Liver (tissue), 9 donors: ENCODE results near the gene BRF1. TPM values are rescaled to one million over a fixed set of nuclear protein-coding genes. Genes with fewer than 3 reads are reported as not detected.

Source experiments
- DNase-seq: peaks from one replicate; pipeline ENCODE4 v3.0.0-alpha.2; 2017; ENCODE audit warnings: low spot score
- H3K27ac ChIP-seq, 2 donors: one replicate each; pipeline ENCODE4 v1.7.0; 2013; ENCODE audit warnings: inconsistent platforms in 2 of 2, low read length in 2 of 2, control low read depth in 1 of 2, low read depth in 1 of 2, mild to moderate bottlenecking in 1 of 2
- H3K27me3 ChIP-seq, 4 donors: one replicate each; pipeline versions ENCODE4 v1.6.1 to v1.7.0; 2013; ENCODE audit warnings: low read length in 3 of 4, inconsistent platforms in 1 of 4, mild to moderate bottlenecking in 1 of 4, moderate library complexity in 1 of 4; ENCODE audit not compliant: control insufficient read depth in 4 of 4, insufficient read depth in 4 of 4
- H3K36me3 ChIP-seq, 4 donors: one replicate each; pipeline versions ENCODE4 v1.6.1 to v1.7.0; 2013; ENCODE audit warnings: low read length in 3 of 4, mild to moderate bottlenecking in 3 of 4, low read depth in 1 of 4, moderate library complexity in 1 of 4; ENCODE audit not compliant: control insufficient read depth in 4 of 4, insufficient read depth in 3 of 4
- H3K4me1 ChIP-seq, 4 donors: one replicate each; pipeline versions ENCODE4 v1.6.1 to v1.7.0; 2013; ENCODE audit warnings: low read length in 3 of 4, mild to moderate bottlenecking in 3 of 4, moderate library complexity in 1 of 4; ENCODE audit not compliant: control insufficient read depth in 4 of 4, insufficient read depth in 4 of 4
- H3K4me3 ChIP-seq, 3 donors: one replicate each; pipeline versions ENCODE4 v1.6.1 to v1.7.0; 2013; ENCODE audit warnings: low read length in 3 of 3, control low read depth in 1 of 3, low read depth in 1 of 3, mild to moderate bottlenecking in 1 of 3
- H3K9ac ChIP-seq, 2 donors: one replicate each; pipeline ENCODE4 v1.7.0; 2013; ENCODE audit warnings: low read length in 2 of 2, mild to moderate bottlenecking in 2 of 2, moderate library complexity in 2 of 2, control low read depth in 1 of 2, low read depth in 1 of 2
- H3K9me3 ChIP-seq, 4 donors: one replicate each; pipeline versions ENCODE4 v1.6.1 to v1.7.0; 2013; ENCODE audit warnings: low read length in 3 of 4; ENCODE audit not compliant: control insufficient read depth in 4 of 4
- ATF3 ChIP-seq: IDR thresholded peaks from 2 replicates; pipeline ENCODE4 v1.6.1; 2016; ENCODE audit warnings: antibody characterized with exemption
- CTCF ChIP-seq: fragments of 150-350 bp; IDR thresholded peaks from 2 replicates; pipeline ENCODE4 v1.5.1; 2017; ENCODE audit warnings: improper control_type of control experiment, low read depth, low read length; ENCODE audit not compliant: missing input control
- EGR1 ChIP-seq, 2 donors: IDR thresholded peaks; 2 replicates each; pipeline ENCODE4 v1.6.1; 2016 to 2018; ENCODE audit warnings: antibody characterized with exemption in 2 of 2, low read depth in 2 of 2
- FOXA2 ChIP-seq: IDR thresholded peaks from 2 replicates; pipeline ENCODE4 v1.6.1; 2016; ENCODE audit warnings: antibody characterized with exemption
- GABPA ChIP-seq, 2 donors: IDR thresholded peaks in 1 of 2; conservative IDR thresholded peaks in 1 of 2; 2 replicates each; pipeline ENCODE4 v1.6.1; 2016; ENCODE audit warnings: antibody characterized with exemption in 2 of 2, mild to moderate bottlenecking in 1 of 2, moderate library complexity in 1 of 2
- HNF4G ChIP-seq: IDR thresholded peaks from 2 replicates; pipeline ENCODE4 v1.6.1; 2016; ENCODE audit warnings: antibody characterized with exemption
- JUND ChIP-seq, 2 donors: IDR thresholded peaks; 2 replicates each; pipeline ENCODE4 v1.6.1; 2016; ENCODE audit warnings: antibody characterized with exemption in 2 of 2
- MAX ChIP-seq: IDR thresholded peaks from 2 replicates; pipeline ENCODE4 v1.6.1; 2016; ENCODE audit warnings: antibody characterized with exemption
- NR2F2 ChIP-seq: IDR thresholded peaks from 2 replicates; pipeline ENCODE4 v1.6.1; 2016; ENCODE audit warnings: antibody characterized with exemption
- RAD21 ChIP-seq, 2 donors: IDR thresholded peaks; 2 replicates each; pipeline ENCODE4 v1.6.1; 2016; ENCODE audit warnings: antibody characterized with exemption in 2 of 2, mild to moderate bottlenecking in 2 of 2
- REST ChIP-seq: IDR thresholded peaks from 2 replicates; pipeline ENCODE4 v1.6.1; 2016; ENCODE audit warnings: antibody characterized with exemption, mild to moderate bottlenecking
- RXRA ChIP-seq, 2 donors: IDR thresholded peaks; 2 replicates each; pipeline ENCODE4 v1.6.1; 2017 to 2018; ENCODE audit warnings: antibody characterized with exemption in 2 of 2, mild to moderate bottlenecking in 1 of 2
- SP1 ChIP-seq: IDR thresholded peaks from 2 replicates; pipeline ENCODE4 v1.6.1; 2018; ENCODE audit warnings: antibody characterized with exemption, mild to moderate bottlenecking
- TAF1 ChIP-seq: conservative IDR thresholded peaks from 2 replicates; pipeline ENCODE4 v1.6.1; 2016; ENCODE audit warnings: antibody characterized with exemption, mild to moderate bottlenecking
- ZBTB33 ChIP-seq: IDR thresholded peaks from 2 replicates; pipeline ENCODE4 v1.6.1; 2016; ENCODE audit warnings: antibody characterized with exemption
- WGBS: extraction: QIAGEN DNeasy Blood & Tissue Kit; methylation state at CpG from one replicate; pipeline ENCODE4 v1.1.7; 2013; 5-methylcytosine and 5-hydroxymethylcytosine counted together
- polyA plus RNA-seq, 2 donors: library from polyadenylated mRNA; stranded (reverse) in 1 of 2; unstranded in 1 of 2; fragments of 200-250 nt in 1 of 2; fragments of >200 nt in 1 of 2; fragmentation: Nextera tagmentation in 1 of 2; extraction: Ambion mirVana in 1 of 2; gene quantifications; one replicate each; pipeline versions ENCODE4 v1.2.1 to v1.2.3, GENCODE V29; 2013 to 2015
- total RNA-seq, 2 donors: library from RNA; depleted of rRNA; stranded (reverse); fragments of >200 nt; gene quantifications; one replicate each; pipeline ENCODE4 v1.2.3, GENCODE V29; 2014
- donor health status: healthy.
- donor health status: healthy.
- donor health status: healthy.
- donor health status: healthy.
- donor health status: healthy.

BRF1 gene
- total and polyA plus RNA-seq, 4 donors = 4.6 to 24.1 (median 10.6) TPM

GRCh38 chr14:105178069-105178867, 122.5 kb downstream of the BRF1 start:
- Histone ChIP-seq H3K4me1 (peaks cover 4 to 32% (median 14%) of the 10 kb centered on the region in 4 donors), H3K27ac (no peak overlapping the region), H3K9me3 (no peaks in the 10 kb centered on the region), H3K27me3 (no peaks in the 10 kb centered on the region), H3K36me3 (no peaks in the 10 kb centered on the region), H3K9ac (no peak overlapping the region), H3K4me3 (no peak overlapping the region)
- DNase-seq = no peak
- whole genome bisulfite sequencing = 90% methylated on average over 19 of the region's 19 CpGs
- TF ChIP-seq RXRA (IDR thresholded peaks at IDR 0.05) (no peak), CTCF (no peak), GABPA (IDR thresholded peaks at IDR 0.05 in 1 of 2, conservative IDR thresholded peaks at IDR 0.05 in 1 of 2) (no peak), JUND (IDR thresholded peaks at IDR 0.05) (no peak), ATF3 (no peak), MAX (no peak), RAD21 (IDR thresholded peaks at IDR 0.05) (no peak), EGR1 (IDR thresholded peaks at IDR 0.05; ENCODE audit: low read depth in 2 of 2) (no peak), NR2F2 (no peak), HNF4G (no peak), FOXA2 (no peak), TAF1 (no peak), REST (no peak), SP1 (no peak), ZBTB33 (no peak)
